Hepatocyte (in vitro differentiated cells): ENCODE results near the gene PCDHB14.

Experiments used
- EZH2 ChIP-seq: fragments of 200-600 bp; sonication (generic); IDR thresholded peaks from 2 replicates; pipeline ENCODE4 v1.6.1; 2016; ENCODE audit warnings: antibody characterized with exemption, mild to moderate bottlenecking, borderline replicate concordance
- EZH2phosphoT487 ChIP-seq: fragments of 200-600 bp; sonication (generic); IDR thresholded peaks from one replicate; pipeline ENCODE4 v1.6.1; 2018; ENCODE audit warnings: antibody characterized with exemption, mild to moderate bottlenecking, low read depth, moderate library complexity; ENCODE audit not compliant: unreplicated experiment, severe bottlenecking
- TF ChIP-seq, protein P1 (sequence below): fragments of 200-600 bp; sonication (generic); IDR thresholded peaks from 2 replicates; pipeline ENCODE4 v1.5.1; 2016; ENCODE audit warnings: antibody characterized with exemption, mild to moderate bottlenecking; ENCODE audit not compliant: poor library complexity

DNA sequence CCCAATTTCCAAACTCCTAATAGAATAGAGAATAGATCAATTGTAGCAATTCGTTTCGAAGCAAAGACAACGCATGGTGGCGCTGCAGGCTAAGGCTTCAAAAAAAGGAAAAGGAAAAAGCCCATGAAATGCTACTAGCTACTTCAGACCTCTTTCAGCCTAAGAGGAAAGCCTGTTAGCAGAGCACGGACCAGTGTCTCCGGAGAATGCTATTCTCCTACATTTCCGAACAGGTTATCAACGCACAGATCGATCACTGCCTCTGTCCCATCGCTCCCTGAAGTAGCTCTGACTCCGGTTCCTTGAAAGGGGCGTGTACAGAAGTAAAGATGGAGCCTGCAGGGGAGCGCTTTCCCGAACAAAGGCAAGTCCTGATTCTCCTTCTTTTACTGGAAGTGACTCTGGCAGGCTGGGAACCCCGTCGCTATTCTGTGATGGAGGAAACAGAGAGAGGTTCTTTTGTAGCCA lies 22.1 kb downstream of the PCDHB14 start, which contains the start of gene PCDHB15:
- TF ChIP-seq EZH2 (no peak), EZH2phosphoT487 (no peak)
- TF ChIP-seq, protein P1, sequence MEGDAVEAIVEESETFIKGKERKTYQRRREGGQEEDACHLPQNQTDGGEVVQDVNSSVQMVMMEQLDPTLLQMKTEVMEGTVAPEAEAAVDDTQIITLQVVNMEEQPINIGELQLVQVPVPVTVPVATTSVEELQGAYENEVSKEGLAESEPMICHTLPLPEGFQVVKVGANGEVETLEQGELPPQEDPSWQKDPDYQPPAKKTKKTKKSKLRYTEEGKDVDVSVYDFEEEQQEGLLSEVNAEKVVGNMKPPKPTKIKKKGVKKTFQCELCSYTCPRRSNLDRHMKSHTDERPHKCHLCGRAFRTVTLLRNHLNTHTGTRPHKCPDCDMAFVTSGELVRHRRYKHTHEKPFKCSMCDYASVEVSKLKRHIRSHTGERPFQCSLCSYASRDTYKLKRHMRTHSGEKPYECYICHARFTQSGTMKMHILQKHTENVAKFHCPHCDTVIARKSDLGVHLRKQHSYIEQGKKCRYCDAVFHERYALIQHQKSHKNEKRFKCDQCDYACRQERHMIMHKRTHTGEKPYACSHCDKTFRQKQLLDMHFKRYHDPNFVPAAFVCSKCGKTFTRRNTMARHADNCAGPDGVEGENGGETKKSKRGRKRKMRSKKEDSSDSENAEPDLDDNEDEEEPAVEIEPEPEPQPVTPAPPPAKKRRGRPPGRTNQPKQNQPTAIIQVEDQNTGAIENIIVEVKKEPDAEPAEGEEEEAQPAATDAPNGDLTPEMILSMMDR: peak; percentile 20
